HFFc6 (cell line): ENCODE data around the gene PRKAR1B. TPM values are rescaled to one million over a fixed set of nuclear protein-coding genes. Genes with fewer than 3 reads are reported as not detected.

Source experiments
- DNase-seq: peaks from one replicate; pipeline ENCODE4 v3.0.0-alpha.2; 2018
- H3K27ac Mint-ChIP-seq: 2 replicates; pipeline ENCODE4 v1.8.0; 2020; ENCODE audit warnings: mild to moderate bottlenecking, mixed read lengths
- H3K27me3 Mint-ChIP-seq: 2 replicates; pipeline ENCODE4 v1.8.0; 2021; ENCODE audit warnings: mild to moderate bottlenecking, moderate library complexity, mixed read lengths; ENCODE audit not compliant: insufficient read depth
- H3K36me3 Mint-ChIP-seq: 2 replicates; pipeline ENCODE4 v1.8.0; 2021; ENCODE audit warnings: low read depth, mixed read lengths
- H3K4me1 Mint-ChIP-seq: 2 replicates; pipeline ENCODE4 v1.8.0; 2020; ENCODE audit warnings: low read depth, mixed read lengths
- H3K4me3 Mint-ChIP-seq: 2 replicates; pipeline ENCODE4 v1.8.0; 2020; ENCODE audit warnings: mild to moderate bottlenecking, moderate library complexity, mixed read lengths
- H3K9me3 Mint-ChIP-seq: 2 replicates; pipeline ENCODE4 v1.8.0; 2020; ENCODE audit warnings: mild to moderate bottlenecking, mixed read lengths
- total RNA-seq, 6 experiments: library from RNA; stranded (reverse); fragmentation: NEBNext Ultra II Directional; extraction: Animal tissue kit (Norgen Biotek cat#: 25700); gene quantifications; 2 replicates in 1 of 6; 3 replicates in 5 of 6; pipeline ENCODE4 v1.2.3, GENCODE V29; 2021
- TF ChIP-seq, protein P1 (sequence below): fragments of 200-600 bp; sonication (generic); IDR thresholded peaks from 2 replicates; pipeline ENCODE4 v1.5.0; 2021; ENCODE audit warnings: antibody characterized with exemption, mild to moderate bottlenecking

PRKAR1B gene
- total RNA-seq, 6 experiments from 2014 or later, result 15.5 to 22.7 (median 17.1) TPM

DNA sequence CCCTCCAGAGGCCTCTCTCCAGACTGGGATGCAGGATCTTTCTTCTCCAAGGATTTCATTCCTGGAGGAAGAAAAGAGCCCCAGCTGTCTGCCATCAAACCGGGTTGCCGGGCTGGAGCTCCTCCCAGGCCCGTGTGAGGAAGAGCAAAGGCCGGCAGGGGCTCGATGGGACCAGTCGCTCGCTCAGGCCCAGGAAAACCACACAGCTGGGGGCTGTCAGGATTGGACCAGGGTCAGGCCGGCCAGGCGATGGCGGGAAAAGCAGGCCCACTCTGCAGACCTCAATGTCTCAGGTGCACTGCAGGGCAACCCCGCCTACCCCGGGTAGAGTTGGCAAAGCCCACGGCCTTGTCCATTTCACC lies 98.7 kb downstream of the PRKAR1B start:
- DNase-seq, result no peak
- Mint-ChIP-seq H3K27ac (no peak overlapping the region), H3K4me1 (no peaks in the 10 kb centered on the region), H3K36me3 (peaks cover 9% of the 10 kb centered on the region; the same call in 1 of the 2 replicates), H3K27me3 (no peaks in the 10 kb centered on the region; the same call in 1 of the 2 replicates), H3K4me3 (no peak overlapping the region), H3K9me3 (peaks cover 18% of the 10 kb centered on the region; the same call in 1 of the 2 replicates)
- TF ChIP-seq, protein P1, sequence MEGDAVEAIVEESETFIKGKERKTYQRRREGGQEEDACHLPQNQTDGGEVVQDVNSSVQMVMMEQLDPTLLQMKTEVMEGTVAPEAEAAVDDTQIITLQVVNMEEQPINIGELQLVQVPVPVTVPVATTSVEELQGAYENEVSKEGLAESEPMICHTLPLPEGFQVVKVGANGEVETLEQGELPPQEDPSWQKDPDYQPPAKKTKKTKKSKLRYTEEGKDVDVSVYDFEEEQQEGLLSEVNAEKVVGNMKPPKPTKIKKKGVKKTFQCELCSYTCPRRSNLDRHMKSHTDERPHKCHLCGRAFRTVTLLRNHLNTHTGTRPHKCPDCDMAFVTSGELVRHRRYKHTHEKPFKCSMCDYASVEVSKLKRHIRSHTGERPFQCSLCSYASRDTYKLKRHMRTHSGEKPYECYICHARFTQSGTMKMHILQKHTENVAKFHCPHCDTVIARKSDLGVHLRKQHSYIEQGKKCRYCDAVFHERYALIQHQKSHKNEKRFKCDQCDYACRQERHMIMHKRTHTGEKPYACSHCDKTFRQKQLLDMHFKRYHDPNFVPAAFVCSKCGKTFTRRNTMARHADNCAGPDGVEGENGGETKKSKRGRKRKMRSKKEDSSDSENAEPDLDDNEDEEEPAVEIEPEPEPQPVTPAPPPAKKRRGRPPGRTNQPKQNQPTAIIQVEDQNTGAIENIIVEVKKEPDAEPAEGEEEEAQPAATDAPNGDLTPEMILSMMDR, result no peak

DNA sequence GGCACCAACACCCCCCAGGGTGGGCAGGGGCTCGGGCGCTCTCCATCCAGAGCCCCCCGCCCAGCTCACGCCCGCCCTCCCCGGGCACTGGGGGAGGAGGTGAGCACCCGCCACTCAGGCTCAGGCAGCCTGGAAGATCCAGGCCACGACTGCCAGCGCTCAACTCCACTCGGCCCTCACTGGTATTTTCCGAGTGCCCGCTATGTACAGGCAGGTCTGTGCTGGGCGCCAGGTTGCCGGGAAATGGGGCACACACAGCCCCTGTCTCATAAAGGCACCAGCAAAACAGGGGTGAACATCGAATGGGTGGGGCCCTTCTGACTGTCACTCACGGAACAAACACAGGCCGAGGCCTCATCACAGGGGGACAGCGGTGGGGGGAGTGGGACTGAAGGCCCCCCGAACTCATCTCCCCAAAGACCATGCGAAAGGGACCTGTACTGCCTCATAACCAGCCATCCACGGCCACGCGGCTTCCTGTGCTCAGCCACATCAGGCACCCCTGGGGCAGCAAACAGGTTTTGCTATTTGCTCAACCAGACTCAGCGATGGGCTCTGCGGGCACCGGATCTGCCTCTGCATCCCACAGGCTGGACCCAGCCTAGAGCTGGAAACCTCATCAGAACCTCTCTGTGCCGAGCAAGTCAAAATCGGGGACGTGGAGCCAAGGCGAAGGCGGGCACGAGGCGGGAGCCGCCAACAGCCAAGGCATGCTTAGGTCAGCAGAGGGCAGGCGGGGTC lies 99.2 kb downstream of the PRKAR1B start:
- Mint-ChIP-seq H3K4me1 (no peaks in the 10 kb centered on the region), H3K27ac (no peak overlapping the region), H3K9me3 (peaks cover 18% of the 10 kb centered on the region; the same call in 1 of the 2 replicates), H3K27me3 (no peaks in the 10 kb centered on the region; the same call in 1 of the 2 replicates), H3K36me3 (peaks cover 9% of the 10 kb centered on the region; the same call in 1 of the 2 replicates), H3K4me3 (no peak overlapping the region)
- TF ChIP-seq, protein P1, result no peak
- no peak for DNase-seq

DNA sequence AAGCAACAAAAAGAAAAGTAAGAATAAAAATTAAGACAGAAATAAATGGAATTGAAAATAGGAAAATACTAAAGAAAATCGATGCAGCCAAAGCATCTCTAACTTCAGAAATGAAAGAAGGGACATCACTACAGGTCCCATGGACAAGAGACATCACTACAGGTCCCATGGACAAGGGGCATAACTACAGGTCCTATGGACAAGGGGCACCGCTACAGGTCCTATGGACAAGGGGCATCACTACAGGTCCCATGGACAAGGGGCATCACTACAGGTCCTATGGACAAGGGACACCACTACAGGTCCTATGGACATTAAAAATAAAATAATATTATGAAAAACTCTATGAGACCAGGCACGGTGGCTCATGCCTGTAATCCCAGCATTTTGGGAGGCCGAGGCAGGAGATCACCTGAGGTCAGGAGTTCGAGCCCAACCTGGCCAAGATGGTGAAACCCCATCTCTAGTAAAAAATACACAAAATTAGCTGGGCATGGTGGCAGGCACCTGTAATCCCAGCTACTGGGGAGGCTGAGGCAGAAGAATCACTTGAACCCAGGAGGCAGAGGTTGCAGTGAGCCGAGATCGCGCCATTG lies 101.6 kb downstream of the PRKAR1B start:
- no peaks in the 10 kb centered on the region for H3K4me1 Mint-ChIP-seq
- H3K27me3 Mint-ChIP-seq, result no peaks in the 10 kb centered on the region; the same call in 1 of the 2 replicates
- H3K4me3 Mint-ChIP-seq, result no peak overlapping the region
- peaks cover 38% of the 10 kb centered on the region for H3K9me3 Mint-ChIP-seq
- TF ChIP-seq, protein P1, result no peak
- peaks cover 19% of the 10 kb centered on the region for H3K36me3 Mint-ChIP-seq
- no peak for DNase-seq
- H3K27ac Mint-ChIP-seq, result no peak overlapping the region

DNA sequence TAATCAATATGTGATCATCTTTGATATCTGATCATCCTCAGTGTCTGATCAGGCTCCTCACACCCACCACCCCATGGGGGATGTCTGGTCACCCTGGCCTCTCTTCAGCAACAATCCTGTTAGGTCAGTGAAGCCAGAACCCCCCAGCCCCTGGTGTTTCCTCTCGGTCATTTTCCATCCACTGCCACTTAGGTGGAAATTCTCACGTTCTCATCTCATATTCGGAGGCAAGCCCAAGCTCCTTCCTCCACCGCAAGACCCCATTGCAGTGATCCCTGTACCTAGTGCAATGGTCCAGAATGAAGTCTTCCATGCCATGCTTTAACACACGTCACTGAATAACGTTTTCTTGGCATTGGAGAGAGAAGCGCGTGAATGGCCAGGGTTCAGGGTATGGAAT lies 103.6 kb downstream of the PRKAR1B start:
- H3K27ac Mint-ChIP-seq, result no peak overlapping the region
- no peak for DNase-seq
- peaks cover 24% of the 10 kb centered on the region for H3K36me3 Mint-ChIP-seq
- no peaks in the 10 kb centered on the region for H3K4me1 Mint-ChIP-seq
- H3K9me3 Mint-ChIP-seq, result peaks cover 43% of the 10 kb centered on the region
- TF ChIP-seq, protein P1, result no peak
- H3K4me3 Mint-ChIP-seq, result no peak overlapping the region
- H3K27me3 Mint-ChIP-seq, result no peaks in the 10 kb centered on the region; the same call in none of the 2 replicates

DNA sequence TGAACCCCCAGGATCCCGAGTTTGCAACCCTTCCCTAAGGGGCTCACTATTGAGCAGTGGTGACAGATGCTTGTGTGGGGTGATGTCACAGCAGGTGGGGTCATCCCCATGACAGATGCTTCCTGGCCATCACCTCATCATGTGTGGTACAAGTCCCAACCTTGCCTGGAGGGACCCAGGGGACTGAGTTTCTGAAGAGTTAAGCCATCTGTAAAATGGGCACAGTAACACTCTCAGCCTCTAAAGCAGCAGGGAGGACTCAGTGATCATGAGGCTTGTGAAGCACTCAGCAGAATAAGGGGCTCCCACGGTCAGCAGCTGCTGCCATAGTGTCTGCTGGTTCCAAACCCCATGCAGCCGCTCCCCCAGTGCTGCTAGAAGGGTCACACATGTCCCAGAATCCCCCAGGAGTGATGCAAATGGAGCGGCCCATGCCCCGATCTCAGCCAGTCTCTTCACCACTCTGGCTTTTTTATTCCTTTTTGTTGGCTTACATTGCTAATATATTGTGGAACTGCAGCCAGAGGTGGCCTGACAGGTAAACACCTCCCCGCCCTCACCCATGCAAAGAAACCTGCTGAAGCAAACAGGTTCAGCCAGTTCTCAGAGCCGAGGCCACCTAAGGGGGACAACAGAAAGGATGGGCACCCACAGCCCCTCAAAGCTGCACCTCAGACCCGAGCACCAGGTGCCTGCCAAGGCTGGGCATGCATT lies 105.4 kb downstream of the PRKAR1B start:
- Mint-ChIP-seq H3K27me3 (no peaks in the 10 kb centered on the region; the same call in none of the 2 replicates), H3K4me3 (no peak overlapping the region), H3K4me1 (no peaks in the 10 kb centered on the region), H3K36me3 (peaks cover 24% of the 10 kb centered on the region), H3K27ac (no peak overlapping the region), H3K9me3 (peaks cover 43% of the 10 kb centered on the region)
- DNase-seq, result no peak
- TF ChIP-seq, protein P1, result no peak
